Measurements from ENCODE around the gene CD83.

The CD83 gene

DNA sequence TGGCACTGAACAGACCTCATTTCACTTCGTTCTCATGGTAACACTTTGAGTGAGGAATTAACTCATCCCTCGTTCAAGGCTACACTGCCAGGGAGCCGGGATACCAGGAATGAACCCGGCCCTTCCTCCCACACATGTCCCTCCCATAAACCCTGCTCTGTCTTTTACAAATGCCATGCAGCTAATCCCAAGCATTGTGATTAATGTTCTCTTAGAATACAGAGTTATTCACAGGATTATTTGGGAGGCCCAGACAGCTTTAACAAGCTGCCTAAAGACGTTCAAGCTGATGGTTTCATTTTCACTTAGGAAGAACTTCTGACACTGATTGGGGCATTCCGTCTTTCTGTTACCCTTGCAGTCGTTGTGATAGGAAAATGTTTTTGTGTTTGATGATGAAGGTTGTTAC, 42.5 kb upstream of the CD83 start:
- Histone ChIP-seq H3K4me3 (ENCODE audit: low read length) (peak overlapping the region; percentile 60), H3K79me2 (ENCODE audit: low read length) (no peaks in the 10 kb centered on the region), H3K9me2 (replicated peaks; ENCODE audit: insufficient read depth, low read length) (no peaks in the 10 kb centered on the region), H3K27ac (ENCODE audit: low read length) (peak overlapping the region; percentile 39; the same call in 1 of the 2 replicates), H2AFZ (ENCODE audit: low read length) (peak overlapping the region; percentile 85), H3K36me3 (replicated peaks; ENCODE audit: insufficient read depth, low read length) (no peaks in the 10 kb centered on the region), H3K4me1 (ENCODE audit: low read length) (no peaks in the 10 kb centered on the region), H3K9ac (ENCODE audit: low read length) (peak overlapping the region; percentile 53; the same call in 1 of the 2 replicates), H3K9me3 (replicated peaks; ENCODE audit: insufficient read depth, low read length) (no peaks in the 10 kb centered on the region), H3K27me3 (replicated peaks; ENCODE audit: insufficient read depth, low read length) (no peaks in the 10 kb centered on the region), H3K4me2 (ENCODE audit: low read depth, low read length) (peak overlapping the region; percentile 79), H3F3A (ENCODE audit: insufficient read depth, low read length) (no peaks in the 10 kb centered on the region), H4K20me1 (ENCODE audit: insufficient read depth, low read length) (no peaks in the 10 kb centered on the region)
- DNase-seq: peak; percentile 82
- TF ChIP-seq EZH2phosphoT487 (IDR thresholded peaks at IDR 0.05; ENCODE audit: low read length) (no peak), EZH2 (optimal IDR thresholded peaks at IDR 0.05; ENCODE audit: low read depth, low read length) (no peak)
- TF ChIP-seq, protein P1, sequence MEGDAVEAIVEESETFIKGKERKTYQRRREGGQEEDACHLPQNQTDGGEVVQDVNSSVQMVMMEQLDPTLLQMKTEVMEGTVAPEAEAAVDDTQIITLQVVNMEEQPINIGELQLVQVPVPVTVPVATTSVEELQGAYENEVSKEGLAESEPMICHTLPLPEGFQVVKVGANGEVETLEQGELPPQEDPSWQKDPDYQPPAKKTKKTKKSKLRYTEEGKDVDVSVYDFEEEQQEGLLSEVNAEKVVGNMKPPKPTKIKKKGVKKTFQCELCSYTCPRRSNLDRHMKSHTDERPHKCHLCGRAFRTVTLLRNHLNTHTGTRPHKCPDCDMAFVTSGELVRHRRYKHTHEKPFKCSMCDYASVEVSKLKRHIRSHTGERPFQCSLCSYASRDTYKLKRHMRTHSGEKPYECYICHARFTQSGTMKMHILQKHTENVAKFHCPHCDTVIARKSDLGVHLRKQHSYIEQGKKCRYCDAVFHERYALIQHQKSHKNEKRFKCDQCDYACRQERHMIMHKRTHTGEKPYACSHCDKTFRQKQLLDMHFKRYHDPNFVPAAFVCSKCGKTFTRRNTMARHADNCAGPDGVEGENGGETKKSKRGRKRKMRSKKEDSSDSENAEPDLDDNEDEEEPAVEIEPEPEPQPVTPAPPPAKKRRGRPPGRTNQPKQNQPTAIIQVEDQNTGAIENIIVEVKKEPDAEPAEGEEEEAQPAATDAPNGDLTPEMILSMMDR (IDR thresholded peaks at IDR 0.05; ENCODE audit: low read length): no peak

DNA sequence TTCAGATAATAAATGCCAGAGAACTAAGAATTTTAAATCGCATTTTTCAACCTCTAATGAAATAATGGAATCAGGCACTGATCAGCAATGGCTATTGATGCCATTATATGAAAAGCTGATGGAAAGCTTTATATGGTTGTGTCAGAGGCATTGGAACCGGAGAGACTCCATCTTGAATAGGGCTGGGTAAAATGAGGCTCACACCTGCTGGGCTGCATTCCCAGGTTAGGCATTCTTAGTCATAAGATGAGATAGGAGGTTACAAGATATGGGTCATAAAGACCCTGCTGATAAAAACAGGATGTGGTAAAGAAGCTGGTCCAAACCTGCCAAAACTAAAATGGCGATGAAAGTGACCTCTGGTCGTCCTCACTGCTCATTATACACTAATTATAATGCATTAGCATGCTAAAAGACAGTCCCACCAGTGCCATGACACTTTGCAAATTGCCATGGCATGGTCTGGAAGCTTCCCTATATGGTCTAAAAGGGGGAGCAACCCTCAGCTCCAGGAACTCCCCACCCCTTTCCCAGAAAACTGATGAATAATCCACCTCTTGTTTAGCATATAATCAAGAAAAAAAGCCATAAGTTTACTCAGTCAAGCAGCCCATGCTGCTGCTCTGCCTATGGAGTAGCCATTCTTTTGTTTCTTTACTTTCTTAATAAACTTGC, 40.2 kb upstream of the CD83 start:
- no peaks in the 10 kb centered on the region for H3K79me2 ChIP-seq (ENCODE audit: low read length)
- H3K4me3 ChIP-seq (ENCODE audit: low read length): no peak overlapping the region
- H3K27me3 ChIP-seq (replicated peaks; ENCODE audit: insufficient read depth, low read length): no peaks in the 10 kb centered on the region
- no peaks in the 10 kb centered on the region for H3F3A ChIP-seq (ENCODE audit: insufficient read depth, low read length)
- no peaks in the 10 kb centered on the region for H3K4me1 ChIP-seq (ENCODE audit: low read length)
- H3K4me2 ChIP-seq (ENCODE audit: low read depth, low read length): no peak overlapping the region
- TF ChIP-seq EZH2phosphoT487 (IDR thresholded peaks at IDR 0.05; ENCODE audit: low read length) (no peak), EZH2 (optimal IDR thresholded peaks at IDR 0.05; ENCODE audit: low read depth, low read length) (no peak)
- TF ChIP-seq, protein P1 (IDR thresholded peaks at IDR 0.05; ENCODE audit: low read length): no peak
- no peak overlapping the region for H3K27ac ChIP-seq (ENCODE audit: low read length)
- no peaks in the 10 kb centered on the region for H3K9me2 ChIP-seq (replicated peaks; ENCODE audit: insufficient read depth, low read length)
- H3K36me3 ChIP-seq (replicated peaks; ENCODE audit: insufficient read depth, low read length): no peaks in the 10 kb centered on the region
- no peaks in the 10 kb centered on the region for H3K9me3 ChIP-seq (replicated peaks; ENCODE audit: insufficient read depth, low read length)
- no peak overlapping the region for H3K9ac ChIP-seq (ENCODE audit: low read length)
- H4K20me1 ChIP-seq (ENCODE audit: insufficient read depth, low read length): no peaks in the 10 kb centered on the region
- H2AFZ ChIP-seq (ENCODE audit: low read length): no peak overlapping the region
- DNase-seq: no peak

GRCh38 chr6:14079433-14079832, 38.1 kb upstream of the CD83 start:
- Histone ChIP-seq H3K9ac (ENCODE audit: low read length) (no peak overlapping the region), H3K36me3 (replicated peaks; ENCODE audit: insufficient read depth, low read length) (no peaks in the 10 kb centered on the region), H3K4me2 (ENCODE audit: low read depth, low read length) (no peak overlapping the region), H2AFZ (ENCODE audit: low read length) (no peak overlapping the region), H3K4me3 (ENCODE audit: low read length) (no peak overlapping the region), H3K27me3 (replicated peaks; ENCODE audit: insufficient read depth, low read length) (no peaks in the 10 kb centered on the region), H3K4me1 (ENCODE audit: low read length) (no peaks in the 10 kb centered on the region), H4K20me1 (ENCODE audit: insufficient read depth, low read length) (no peaks in the 10 kb centered on the region), H3K79me2 (ENCODE audit: low read length) (no peaks in the 10 kb centered on the region), H3F3A (ENCODE audit: insufficient read depth, low read length) (no peaks in the 10 kb centered on the region), H3K9me3 (replicated peaks; ENCODE audit: insufficient read depth, low read length) (no peaks in the 10 kb centered on the region), H3K9me2 (replicated peaks; ENCODE audit: insufficient read depth, low read length) (no peaks in the 10 kb centered on the region), H3K27ac (ENCODE audit: low read length) (no peak overlapping the region)
- TF ChIP-seq EZH2phosphoT487 (IDR thresholded peaks at IDR 0.05; ENCODE audit: low read length) (no peak), EZH2 (optimal IDR thresholded peaks at IDR 0.05; ENCODE audit: low read depth, low read length) (no peak)
- TF ChIP-seq, protein P1 (IDR thresholded peaks at IDR 0.05; ENCODE audit: low read length): no peak
- no peak for DNase-seq

All from MM.1S (cell line).